ENCODE data around the gene SLC12A8.

DNA sequence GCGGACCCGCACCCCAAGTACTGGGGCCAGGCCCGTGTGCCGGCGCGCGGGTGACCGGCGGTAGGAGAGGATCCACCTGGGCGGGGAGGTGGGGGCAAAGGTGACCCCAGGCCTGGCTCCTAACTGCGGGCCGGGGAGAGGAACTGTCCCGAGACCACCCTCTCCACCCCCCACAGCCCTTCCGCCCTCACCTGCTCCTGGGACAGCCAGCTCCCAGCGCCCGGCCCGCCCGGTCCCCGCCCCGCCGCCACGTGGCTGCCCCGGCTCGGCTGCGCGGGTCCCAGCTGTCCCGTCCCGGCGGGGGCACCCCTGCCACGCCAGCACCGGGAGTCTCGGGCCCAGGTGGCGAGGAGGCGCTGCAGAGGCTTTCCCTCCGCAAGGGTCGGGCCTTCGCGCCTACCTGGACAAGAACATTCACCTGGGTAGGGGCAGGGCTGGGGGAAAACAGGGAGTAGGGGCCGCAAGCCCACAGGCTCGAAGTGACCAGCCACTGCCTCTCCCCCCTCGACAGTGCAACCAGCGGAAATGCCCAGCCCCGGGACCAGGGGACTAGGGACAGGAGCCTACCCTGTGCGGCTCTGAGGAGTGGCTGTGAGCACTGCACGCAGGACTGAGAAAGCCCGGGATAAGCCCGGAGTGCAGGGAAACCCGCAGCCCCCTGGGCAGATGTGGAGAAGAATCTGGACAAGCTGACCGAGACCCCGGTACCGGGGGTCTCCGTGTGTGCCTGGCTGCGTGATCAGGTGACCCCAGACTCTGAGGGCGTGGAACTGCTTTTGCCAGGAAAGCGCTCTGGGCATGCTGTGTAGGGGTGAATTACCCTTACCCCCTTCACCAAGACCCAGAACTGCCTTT lies at the start of gene SLC12A8:
- TF ChIP-seq, protein P1, sequence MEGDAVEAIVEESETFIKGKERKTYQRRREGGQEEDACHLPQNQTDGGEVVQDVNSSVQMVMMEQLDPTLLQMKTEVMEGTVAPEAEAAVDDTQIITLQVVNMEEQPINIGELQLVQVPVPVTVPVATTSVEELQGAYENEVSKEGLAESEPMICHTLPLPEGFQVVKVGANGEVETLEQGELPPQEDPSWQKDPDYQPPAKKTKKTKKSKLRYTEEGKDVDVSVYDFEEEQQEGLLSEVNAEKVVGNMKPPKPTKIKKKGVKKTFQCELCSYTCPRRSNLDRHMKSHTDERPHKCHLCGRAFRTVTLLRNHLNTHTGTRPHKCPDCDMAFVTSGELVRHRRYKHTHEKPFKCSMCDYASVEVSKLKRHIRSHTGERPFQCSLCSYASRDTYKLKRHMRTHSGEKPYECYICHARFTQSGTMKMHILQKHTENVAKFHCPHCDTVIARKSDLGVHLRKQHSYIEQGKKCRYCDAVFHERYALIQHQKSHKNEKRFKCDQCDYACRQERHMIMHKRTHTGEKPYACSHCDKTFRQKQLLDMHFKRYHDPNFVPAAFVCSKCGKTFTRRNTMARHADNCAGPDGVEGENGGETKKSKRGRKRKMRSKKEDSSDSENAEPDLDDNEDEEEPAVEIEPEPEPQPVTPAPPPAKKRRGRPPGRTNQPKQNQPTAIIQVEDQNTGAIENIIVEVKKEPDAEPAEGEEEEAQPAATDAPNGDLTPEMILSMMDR (IDR thresholded peaks at IDR 0.05; ENCODE audit: low read length): no peak
- no peak for TF ChIP-seq EZH2 (optimal IDR thresholded peaks at IDR 0.05; ENCODE audit: low read depth, low read length)
